ENCODE measurements around the gene ADAM12.

Gene ADAM12

DNA sequence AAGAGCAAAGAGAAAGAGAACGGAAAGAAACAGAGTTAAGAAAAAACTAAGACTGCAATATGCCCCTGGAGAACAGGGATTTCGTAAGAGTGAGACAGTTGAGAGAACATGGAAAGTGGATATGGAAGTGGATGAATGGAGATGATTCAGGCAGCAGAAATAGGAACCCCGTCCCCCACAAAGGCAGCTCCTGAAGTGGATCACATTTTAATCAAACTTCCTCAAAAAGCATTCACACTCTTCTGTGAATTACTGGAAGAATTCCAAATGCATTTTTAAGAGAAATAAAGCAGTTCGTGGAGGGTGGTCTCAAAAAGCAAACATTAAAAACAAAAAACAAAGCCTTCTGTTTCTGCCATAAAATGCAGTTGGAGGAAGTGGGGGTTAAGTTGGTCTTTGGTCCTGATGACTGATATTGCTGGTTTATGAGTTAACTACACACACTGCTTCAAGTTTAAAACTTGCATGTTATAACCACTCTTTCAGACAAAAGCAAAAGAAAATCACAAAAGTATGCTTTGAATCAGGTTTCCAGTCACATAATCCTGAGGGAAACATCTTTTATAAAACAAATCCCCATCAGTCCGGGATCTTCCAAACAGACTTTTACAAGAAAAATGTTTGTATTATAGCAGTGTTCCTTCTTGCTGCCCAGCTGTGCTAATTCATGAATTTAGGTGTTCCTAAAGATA, 277.6 kb downstream of the ADAM12 start:
- no peak for ATAC-seq
- TF ChIP-seq BACH2 (CRISPR knock-in tag; IDR thresholded peaks at IDR 0.05; ENCODE audit: borderline replicate concordance) (no peak), ZC3H10 (CRISPR knock-in tag; IDR thresholded peaks at IDR 0.05) (no peak), TCF4 (CRISPR knock-in tag; IDR thresholded peaks at IDR 0.05; ENCODE audit: borderline replicate concordance) (no peak), ZFP3 (CRISPR knock-in tag; IDR thresholded peaks at IDR 0.05) (no peak), OSR1 (CRISPR knock-in tag; IDR thresholded peaks at IDR 0.05) (no peak), ZNF8 (CRISPR knock-in tag; IDR thresholded peaks at IDR 0.05) (no peak), CSDC2 (CRISPR knock-in tag; IDR thresholded peaks at IDR 0.05) (no peak), ISL1 (CRISPR knock-in tag; IDR thresholded peaks at IDR 0.05) (no peak), ZNF70 (CRISPR knock-in tag; IDR thresholded peaks at IDR 0.05) (no peak), ZNF565 (CRISPR knock-in tag; conservative IDR thresholded peaks at IDR 0.05; ENCODE audit: low read depth) (no peak), ESRRG (CRISPR knock-in tag; IDR thresholded peaks at IDR 0.05) (no peak), SNAI2 (CRISPR knock-in tag; IDR thresholded peaks at IDR 0.05) (no peak), RARB (CRISPR knock-in tag; IDR thresholded peaks at IDR 0.05) (no peak), PPARA (CRISPR knock-in tag; IDR thresholded peaks at IDR 0.05; ENCODE audit: borderline replicate concordance) (no peak), ZFP30 (CRISPR knock-in tag; IDR thresholded peaks at IDR 0.05) (no peak)
- TF ChIP-seq, protein P1, sequence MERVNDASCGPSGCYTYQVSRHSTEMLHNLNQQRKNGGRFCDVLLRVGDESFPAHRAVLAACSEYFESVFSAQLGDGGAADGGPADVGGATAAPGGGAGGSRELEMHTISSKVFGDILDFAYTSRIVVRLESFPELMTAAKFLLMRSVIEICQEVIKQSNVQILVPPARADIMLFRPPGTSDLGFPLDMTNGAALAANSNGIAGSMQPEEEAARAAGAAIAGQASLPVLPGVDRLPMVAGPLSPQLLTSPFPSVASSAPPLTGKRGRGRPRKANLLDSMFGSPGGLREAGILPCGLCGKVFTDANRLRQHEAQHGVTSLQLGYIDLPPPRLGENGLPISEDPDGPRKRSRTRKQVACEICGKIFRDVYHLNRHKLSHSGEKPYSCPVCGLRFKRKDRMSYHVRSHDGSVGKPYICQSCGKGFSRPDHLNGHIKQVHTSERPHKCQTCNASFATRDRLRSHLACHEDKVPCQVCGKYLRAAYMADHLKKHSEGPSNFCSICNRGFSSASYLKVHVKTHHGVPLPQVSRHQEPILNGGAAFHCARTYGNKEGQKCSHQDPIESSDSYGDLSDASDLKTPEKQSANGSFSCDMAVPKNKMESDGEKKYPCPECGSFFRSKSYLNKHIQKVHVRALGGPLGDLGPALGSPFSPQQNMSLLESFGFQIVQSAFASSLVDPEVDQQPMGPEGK (CRISPR knock-in tag; IDR thresholded peaks at IDR 0.05; ENCODE audit: borderline replicate concordance) = no peak
- TF ChIP-seq, protein P2, sequence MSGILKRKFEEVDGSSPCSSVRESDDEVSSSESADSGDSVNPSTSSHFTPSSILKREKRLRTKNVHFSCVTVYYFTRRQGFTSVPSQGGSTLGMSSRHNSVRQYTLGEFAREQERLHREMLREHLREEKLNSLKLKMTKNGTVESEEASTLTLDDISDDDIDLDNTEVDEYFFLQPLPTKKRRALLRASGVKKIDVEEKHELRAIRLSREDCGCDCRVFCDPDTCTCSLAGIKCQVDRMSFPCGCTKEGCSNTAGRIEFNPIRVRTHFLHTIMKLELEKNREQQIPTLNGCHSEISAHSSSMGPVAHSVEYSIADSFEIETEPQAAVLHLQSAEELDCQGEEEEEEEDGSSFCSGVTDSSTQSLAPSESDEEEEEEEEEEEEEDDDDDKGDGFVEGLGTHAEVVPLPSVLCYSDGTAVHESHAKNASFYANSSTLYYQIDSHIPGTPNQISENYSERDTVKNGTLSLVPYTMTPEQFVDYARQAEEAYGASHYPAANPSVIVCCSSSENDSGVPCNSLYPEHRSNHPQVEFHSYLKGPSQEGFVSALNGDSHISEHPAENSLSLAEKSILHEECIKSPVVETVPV (CRISPR knock-in tag; IDR thresholded peaks at IDR 0.05) = no peak
- TF ChIP-seq, protein P3, sequence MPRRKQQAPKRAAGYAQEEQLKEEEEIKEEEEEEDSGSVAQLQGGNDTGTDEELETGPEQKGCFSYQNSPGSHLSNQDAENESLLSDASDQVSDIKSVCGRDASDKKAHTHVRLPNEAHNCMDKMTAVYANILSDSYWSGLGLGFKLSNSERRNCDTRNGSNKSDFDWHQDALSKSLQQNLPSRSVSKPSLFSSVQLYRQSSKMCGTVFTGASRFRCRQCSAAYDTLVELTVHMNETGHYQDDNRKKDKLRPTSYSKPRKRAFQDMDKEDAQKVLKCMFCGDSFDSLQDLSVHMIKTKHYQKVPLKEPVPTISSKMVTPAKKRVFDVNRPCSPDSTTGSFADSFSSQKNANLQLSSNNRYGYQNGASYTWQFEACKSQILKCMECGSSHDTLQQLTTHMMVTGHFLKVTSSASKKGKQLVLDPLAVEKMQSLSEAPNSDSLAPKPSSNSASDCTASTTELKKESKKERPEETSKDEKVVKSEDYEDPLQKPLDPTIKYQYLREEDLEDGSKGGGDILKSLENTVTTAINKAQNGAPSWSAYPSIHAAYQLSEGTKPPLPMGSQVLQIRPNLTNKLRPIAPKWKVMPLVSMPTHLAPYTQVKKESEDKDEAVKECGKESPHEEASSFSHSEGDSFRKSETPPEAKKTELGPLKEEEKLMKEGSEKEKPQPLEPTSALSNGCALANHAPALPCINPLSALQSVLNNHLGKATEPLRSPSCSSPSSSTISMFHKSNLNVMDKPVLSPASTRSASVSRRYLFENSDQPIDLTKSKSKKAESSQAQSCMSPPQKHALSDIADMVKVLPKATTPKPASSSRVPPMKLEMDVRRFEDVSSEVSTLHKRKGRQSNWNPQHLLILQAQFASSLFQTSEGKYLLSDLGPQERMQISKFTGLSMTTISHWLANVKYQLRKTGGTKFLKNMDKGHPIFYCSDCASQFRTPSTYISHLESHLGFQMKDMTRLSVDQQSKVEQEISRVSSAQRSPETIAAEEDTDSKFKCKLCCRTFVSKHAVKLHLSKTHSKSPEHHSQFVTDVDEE (CRISPR knock-in tag; IDR thresholded peaks at IDR 0.05) = no peak
- TF ChIP-seq, protein P4, sequence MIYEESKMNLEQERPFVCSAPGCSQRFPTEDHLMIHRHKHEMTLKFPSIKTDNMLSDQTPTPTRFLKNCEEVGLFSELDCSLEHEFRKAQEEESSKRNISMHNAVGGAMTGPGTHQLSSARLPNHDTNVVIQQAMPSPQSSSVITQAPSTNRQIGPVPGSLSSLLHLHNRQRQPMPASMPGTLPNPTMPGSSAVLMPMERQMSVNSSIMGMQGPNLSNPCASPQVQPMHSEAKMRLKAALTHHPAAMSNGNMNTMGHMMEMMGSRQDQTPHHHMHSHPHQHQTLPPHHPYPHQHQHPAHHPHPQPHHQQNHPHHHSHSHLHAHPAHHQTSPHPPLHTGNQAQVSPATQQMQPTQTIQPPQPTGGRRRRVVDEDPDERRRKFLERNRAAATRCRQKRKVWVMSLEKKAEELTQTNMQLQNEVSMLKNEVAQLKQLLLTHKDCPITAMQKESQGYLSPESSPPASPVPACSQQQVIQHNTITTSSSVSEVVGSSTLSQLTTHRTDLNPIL (CRISPR knock-in tag; IDR thresholded peaks at IDR 0.05; ENCODE audit: low read depth) = no peak

DNA sequence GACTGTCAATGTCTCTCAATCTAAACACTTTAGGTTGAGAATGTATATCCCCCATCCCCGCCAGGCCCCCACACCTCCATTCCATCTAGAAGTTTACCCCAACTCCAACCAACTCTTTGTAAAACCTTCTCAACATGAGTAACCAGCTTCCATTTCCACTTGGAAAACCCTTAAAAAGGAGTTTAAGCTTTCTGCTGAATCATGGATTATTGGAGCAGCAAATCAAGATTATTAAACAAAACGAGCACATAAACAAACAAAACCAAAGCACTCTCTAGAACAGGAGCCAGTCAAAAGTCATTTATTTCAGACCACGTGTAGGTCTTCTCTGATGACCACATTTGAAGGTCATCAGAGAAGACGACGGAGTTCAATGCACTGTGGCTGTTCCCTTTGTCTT, 278.4 kb downstream of the ADAM12 start:
- no peak for ATAC-seq
- TF ChIP-seq, protein P2 (CRISPR knock-in tag; IDR thresholded peaks at IDR 0.05) = no peak
- no peak for TF ChIP-seq ISL1 (CRISPR knock-in tag; IDR thresholded peaks at IDR 0.05)

DNA sequence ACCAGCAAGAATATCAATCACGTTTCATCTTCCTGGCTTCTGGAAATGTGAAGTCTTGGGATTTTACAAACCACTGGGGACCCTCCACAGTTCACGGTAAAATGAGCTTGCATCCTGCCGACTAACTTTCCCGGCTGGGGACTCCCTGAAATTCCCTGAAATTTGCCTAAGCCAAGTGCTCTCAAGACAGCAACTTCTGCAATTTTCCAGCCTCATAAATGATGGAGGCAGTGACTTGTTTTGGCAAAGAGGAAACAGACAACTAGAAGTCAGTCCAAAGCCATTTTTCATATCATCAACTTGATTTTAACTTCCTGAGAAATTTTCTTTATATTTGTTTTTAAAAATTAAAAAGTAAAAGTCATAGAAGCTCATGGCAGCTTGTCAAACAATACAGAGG, 279.6 kb downstream of the ADAM12 start:
- no peak for ATAC-seq
- TF ChIP-seq ARNTL (CRISPR knock-in tag; IDR thresholded peaks at IDR 0.05; ENCODE audit: borderline replicate concordance, low read depth) (no peak), ZFP3 (CRISPR knock-in tag; IDR thresholded peaks at IDR 0.05) (no peak), CSDC2 (CRISPR knock-in tag; IDR thresholded peaks at IDR 0.05) (no peak), ZNF565 (CRISPR knock-in tag; conservative IDR thresholded peaks at IDR 0.05; ENCODE audit: low read depth) (no peak), PPARA (CRISPR knock-in tag; IDR thresholded peaks at IDR 0.05; ENCODE audit: borderline replicate concordance) (no peak), ISL1 (CRISPR knock-in tag; IDR thresholded peaks at IDR 0.05) (no peak), ZNF8 (CRISPR knock-in tag; IDR thresholded peaks at IDR 0.05) (no peak), SNAI2 (CRISPR knock-in tag; IDR thresholded peaks at IDR 0.05) (no peak), ZFP30 (CRISPR knock-in tag; IDR thresholded peaks at IDR 0.05) (no peak), RARB (CRISPR knock-in tag; IDR thresholded peaks at IDR 0.05) (no peak), BACH2 (CRISPR knock-in tag; IDR thresholded peaks at IDR 0.05; ENCODE audit: borderline replicate concordance) (no peak)
- TF ChIP-seq, protein P5, sequence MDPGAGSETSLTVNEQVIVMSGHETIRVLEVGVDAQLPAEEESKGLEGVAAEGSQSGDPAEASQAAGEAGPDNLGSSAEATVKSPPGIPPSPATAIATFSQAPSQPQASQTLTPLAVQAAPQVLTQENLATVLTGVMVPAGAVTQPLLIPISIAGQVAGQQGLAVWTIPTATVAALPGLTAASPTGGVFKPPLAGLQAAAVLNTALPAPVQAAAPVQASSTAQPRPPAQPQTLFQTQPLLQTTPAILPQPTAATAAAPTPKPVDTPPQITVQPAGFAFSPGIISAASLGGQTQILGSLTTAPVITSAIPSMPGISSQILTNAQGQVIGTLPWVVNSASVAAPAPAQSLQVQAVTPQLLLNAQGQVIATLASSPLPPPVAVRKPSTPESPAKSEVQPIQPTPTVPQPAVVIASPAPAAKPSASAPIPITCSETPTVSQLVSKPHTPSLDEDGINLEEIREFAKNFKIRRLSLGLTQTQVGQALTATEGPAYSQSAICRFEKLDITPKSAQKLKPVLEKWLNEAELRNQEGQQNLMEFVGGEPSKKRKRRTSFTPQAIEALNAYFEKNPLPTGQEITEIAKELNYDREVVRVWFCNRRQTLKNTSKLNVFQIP (CRISPR knock-in tag; IDR thresholded peaks at IDR 0.05; ENCODE audit: borderline replicate concordance, low read depth) = no peak
- TF ChIP-seq, protein P4 (CRISPR knock-in tag; IDR thresholded peaks at IDR 0.05; ENCODE audit: low read depth) = no peak
- TF ChIP-seq, protein P2 (CRISPR knock-in tag; IDR thresholded peaks at IDR 0.05) = no peak
